DOHH2 (cell line): Measurements from ENCODE around the gene ACKR3.

ENCODE experiments used
- EZH2phosphoT487 ChIP-seq: fragments of 200-600 bp; sonication (generic); IDR thresholded peaks from 2 replicates; pipeline ENCODE4 v1.6.1; 2017; ENCODE audit warnings: borderline replicate concordance, mild to moderate bottlenecking, antibody characterized with exemption, low read length, moderate library complexity, mixed read lengths
- TF ChIP-seq, protein P1 (sequence below): fragments of 200-600 bp; sonication (generic); IDR thresholded peaks from one replicate; pipeline ENCODE4 v1.5.1; 2014; ENCODE audit warnings: antibody characterized with exemption, mild to moderate bottlenecking, low read depth, low read length; ENCODE audit not compliant: poor library complexity, severe bottlenecking

DNA sequence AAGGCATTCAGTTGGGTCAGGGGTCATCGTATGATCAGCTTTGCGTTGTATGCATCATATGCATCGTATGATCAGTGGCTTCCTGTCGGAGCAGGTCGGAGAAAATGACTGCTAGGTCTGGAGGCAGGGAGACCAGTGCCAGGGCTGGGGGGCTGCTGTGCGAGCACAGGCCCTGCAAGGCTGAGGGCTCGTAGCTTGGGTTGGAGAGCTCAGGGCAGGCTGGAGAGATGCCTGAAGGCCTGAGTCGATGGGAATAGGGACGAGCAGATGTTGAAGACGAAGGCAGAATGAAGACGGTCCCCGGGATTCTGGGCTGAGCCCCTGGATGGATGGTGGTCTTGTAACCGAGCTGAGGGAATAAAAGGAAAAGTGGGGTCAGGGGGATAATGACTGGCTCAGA lies 25.3 kb upstream of the ACKR3 start:
- TF ChIP-seq, protein P1, sequence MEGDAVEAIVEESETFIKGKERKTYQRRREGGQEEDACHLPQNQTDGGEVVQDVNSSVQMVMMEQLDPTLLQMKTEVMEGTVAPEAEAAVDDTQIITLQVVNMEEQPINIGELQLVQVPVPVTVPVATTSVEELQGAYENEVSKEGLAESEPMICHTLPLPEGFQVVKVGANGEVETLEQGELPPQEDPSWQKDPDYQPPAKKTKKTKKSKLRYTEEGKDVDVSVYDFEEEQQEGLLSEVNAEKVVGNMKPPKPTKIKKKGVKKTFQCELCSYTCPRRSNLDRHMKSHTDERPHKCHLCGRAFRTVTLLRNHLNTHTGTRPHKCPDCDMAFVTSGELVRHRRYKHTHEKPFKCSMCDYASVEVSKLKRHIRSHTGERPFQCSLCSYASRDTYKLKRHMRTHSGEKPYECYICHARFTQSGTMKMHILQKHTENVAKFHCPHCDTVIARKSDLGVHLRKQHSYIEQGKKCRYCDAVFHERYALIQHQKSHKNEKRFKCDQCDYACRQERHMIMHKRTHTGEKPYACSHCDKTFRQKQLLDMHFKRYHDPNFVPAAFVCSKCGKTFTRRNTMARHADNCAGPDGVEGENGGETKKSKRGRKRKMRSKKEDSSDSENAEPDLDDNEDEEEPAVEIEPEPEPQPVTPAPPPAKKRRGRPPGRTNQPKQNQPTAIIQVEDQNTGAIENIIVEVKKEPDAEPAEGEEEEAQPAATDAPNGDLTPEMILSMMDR: no peak
- no peak for TF ChIP-seq EZH2phosphoT487
